Fibroblast of the conjunctiva (primary cell): ENCODE results near the gene FBXO15.

ENCODE experiments used
- DNase-seq: peaks from one replicate; pipeline ENCODE4 v3.0.0-alpha.2; 2010; ENCODE audit warnings: low read depth

FBXO15 gene

GRCh38 chr18:74062037-74062436, 85.6 kb downstream of the FBXO15 start:
- no peak for DNase-seq

- no peak for DNase-seq
These were observed 87.1 kb downstream of the FBXO15 start for GRCh38 chr18:74060579-74060978.

- DNase-seq: no peak
These were observed 96.8 kb downstream of the FBXO15 start for GRCh38 chr18:74050807-74051206.

- no peak for DNase-seq
These were observed 106.9 kb downstream of the FBXO15 start for GRCh38 chr18:74040459-74041332.

- DNase-seq: no peak
These were observed 107.6 kb downstream of the FBXO15 start for GRCh38 chr18:74040008-74040407.

GRCh38 chr18:74029161-74029560, 118.5 kb downstream of the FBXO15 start:
- no peak for DNase-seq
